Activated effector memory CD4-positive, alpha-beta T cell treated with Interleukin-2 at 50 U/mL for 16 hours (primary cell): ENCODE measurements around the gene GDF2.

Source experiments
- DNase-seq: peaks from one replicate; pipeline ENCODE4 v3.0.0-alpha.2; 2020

GDF2 gene

GRCh38 chr10:47314416-47314970 lies 7.8 kb upstream of the GDF2 start:
- no peak for DNase-seq

GRCh38 chr10:47315421-47315820 lies 6.8 kb upstream of the GDF2 start:
- no peak for DNase-seq

- DNase-seq: no peak
Observed at GRCh38 chr10:47316131-47316530, 6.1 kb upstream of the GDF2 start.

- no peak for DNase-seq
Observed at GRCh38 chr10:47317251-47317650, 5.0 kb upstream of the GDF2 start.

GRCh38 chr10:47318706-47319105 lies 3.5 kb upstream of the GDF2 start:
- no peak for DNase-seq

- DNase-seq: no peak
Observed at GRCh38 chr10:47319784-47320183, 2.5 kb upstream of the GDF2 start.

- no peak for DNase-seq
Observed at GRCh38 chr10:47320812-47321211, 1.4 kb upstream of the GDF2 start.

GRCh38 chr10:47321521-47322195 lies 596 bp upstream of the GDF2 start:
- no peak for DNase-seq

GRCh38 chr10:47323087-47323486 lies 833 bp downstream of the GDF2 start:
- no peak for DNase-seq

GRCh38 chr10:47323636-47324296 lies 1.5 kb downstream of the GDF2 start:
- no peak for DNase-seq

GRCh38 chr10:47325303-47326291 lies 3.3 kb downstream of the GDF2 start:
- DNase-seq: no peak

GRCh38 chr10:47326306-47326926 lies 4.2 kb downstream of the GDF2 start:
- DNase-seq: no peak

- no peak for DNase-seq
Observed at GRCh38 chr10:47326927-47327330, 4.7 kb downstream of the GDF2 start.

- DNase-seq: no peak
Observed at GRCh38 chr10:47329855-47330254, 7.6 kb downstream of the GDF2 start.

GRCh38 chr10:47330366-47330765 lies 8.1 kb downstream of the GDF2 start:
- no peak for DNase-seq

GRCh38 chr10:47330804-47331203 lies 8.6 kb downstream of the GDF2 start:
- no peak for DNase-seq

GRCh38 chr10:47331491-47331890 lies 9.2 kb downstream of the GDF2 start:
- no peak for DNase-seq

- no peak for DNase-seq
Observed at GRCh38 chr10:47331954-47332353, 9.7 kb downstream of the GDF2 start.

- no peak for DNase-seq
Observed at GRCh38 chr10:47332371-47332770, 10.1 kb downstream of the GDF2 start.

GRCh38 chr10:47332946-47333345 lies 10.7 kb downstream of the GDF2 start:
- no peak for DNase-seq

GRCh38 chr10:47333532-47333931 lies 11.3 kb downstream of the GDF2 start:
- no peak for DNase-seq

- no peak for DNase-seq
Observed at GRCh38 chr10:47334466-47335295, 12.4 kb downstream of the GDF2 start.
